ENCODE data around the gene ADAM29. TPM values are rescaled to one million over a fixed set of nuclear protein-coding genes. Genes with fewer than 3 reads are reported as not detected.
"Not testable (repeated sequence)": the region's sequence is repeated elsewhere in the genome, so short reads cannot be mapped to it uniquely, and the experiment has no call there.

ADAM29 gene
- total and polyA plus RNA-seq, 2 experiments from 2014 or later, result not detected

DNA sequence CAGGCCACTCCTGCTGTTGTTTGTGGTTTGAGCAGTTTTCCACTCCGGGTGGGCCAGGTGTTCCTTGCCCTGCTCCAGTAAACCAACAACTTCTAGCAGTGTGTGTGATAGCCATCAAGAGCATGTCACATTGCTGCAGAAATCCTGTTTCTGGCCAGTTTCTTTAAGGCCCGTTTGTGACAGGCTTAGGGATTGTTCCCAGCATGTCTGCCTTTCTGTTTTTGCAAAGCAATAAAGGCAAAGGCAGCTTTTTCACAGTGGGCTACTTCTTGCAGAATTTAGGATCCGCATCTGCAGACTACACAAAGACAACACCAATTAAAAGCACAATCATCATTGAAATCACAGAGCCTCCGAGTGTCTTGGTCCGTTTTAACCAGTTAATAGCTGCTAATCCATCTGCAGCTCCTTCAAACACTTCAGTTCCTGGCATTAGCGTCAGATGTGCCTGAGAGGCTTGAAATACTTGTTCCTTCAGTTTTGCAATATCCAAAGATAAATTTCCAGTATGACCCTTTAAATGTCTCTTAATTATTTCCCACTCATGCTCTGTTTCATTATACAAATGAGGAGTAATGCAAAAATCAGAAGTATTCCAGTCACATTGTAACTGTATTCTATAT, 65.1 kb downstream of the ADAM29 start:
- 68% methylated on average over 6 of the region's 6 CpGs for WGBS (ENCODE audit: low lambda C conversion rate, missing lambda C conversion rate)
- no peaks in the 10 kb centered on the region for H3K4me1 ChIP-seq (ENCODE audit: insufficient read depth)
- no peaks in the 10 kb centered on the region for H4K20me1 ChIP-seq (ENCODE audit: insufficient read depth, poor library complexity, severe bottlenecking)
- no peaks in the 10 kb centered on the region for H3K9me2 ChIP-seq (replicated peaks; ENCODE audit: insufficient read depth)
- no peaks in the 10 kb centered on the region for H3K27me3 ChIP-seq
- no peak overlapping the region for H2AFZ ChIP-seq
- no peaks in the 10 kb centered on the region for H3K36me3 ChIP-seq (replicated peaks; ENCODE audit: insufficient read depth, low read depth)
- H3K79me2 ChIP-seq, result no peaks in the 10 kb centered on the region
- no peaks in the 10 kb centered on the region for H3K9me3 ChIP-seq (ENCODE audit: low read depth)
- TF ChIP-seq EZH2 (IDR thresholded peaks at IDR 0.05; ENCODE audit: borderline replicate concordance), result no peak
- no peak overlapping the region for H3K4me3 ChIP-seq
- no peak overlapping the region for H3K27ac ChIP-seq
- no peak for DNase-seq (ENCODE audit: low spot score)
- no peak overlapping the region for H3K4me2 ChIP-seq

- not testable (repeated sequence) for H3K4me2 ChIP-seq; H3K9me2 ChIP-seq (replicated peaks; ENCODE audit: insufficient read depth); H3K36me3 ChIP-seq (replicated peaks; ENCODE audit: insufficient read depth, low read depth); H3K4me3 ChIP-seq; H2AFZ ChIP-seq; H4K20me1 ChIP-seq (ENCODE audit: insufficient read depth, poor library complexity, severe bottlenecking); H3K9me3 ChIP-seq (ENCODE audit: low read depth); H3K27me3 ChIP-seq; H3K27ac ChIP-seq; H3K4me1 ChIP-seq (ENCODE audit: insufficient read depth); DNase-seq (ENCODE audit: low spot score); H3K79me2 ChIP-seq
- WGBS (ENCODE audit: low lambda C conversion rate, missing lambda C conversion rate), result 74% methylated on average over 2 of the region's 5 CpGs
Observed at GRCh38 chr4:174983870-174984269, 65.7 kb downstream of the ADAM29 start.

GRCh38 chr4:174989791-174990190, 71.6 kb downstream of the ADAM29 start:
- Histone ChIP-seq H3K4me1 (ENCODE audit: insufficient read depth) (no peaks in the 10 kb centered on the region), H3K9me3 (ENCODE audit: low read depth) (no peaks in the 10 kb centered on the region), H3K4me2 (no peak overlapping the region), H3K79me2 (no peaks in the 10 kb centered on the region), H3K36me3 (replicated peaks; ENCODE audit: insufficient read depth, low read depth) (no peaks in the 10 kb centered on the region), H3K27me3 (no peaks in the 10 kb centered on the region), H4K20me1 (ENCODE audit: insufficient read depth, poor library complexity, severe bottlenecking) (no peaks in the 10 kb centered on the region), H3K4me3 (no peak overlapping the region), H2AFZ (no peak overlapping the region), H3K9me2 (replicated peaks; ENCODE audit: insufficient read depth) (no peaks in the 10 kb centered on the region), H3K27ac (no peak overlapping the region)
- WGBS (ENCODE audit: low lambda C conversion rate, missing lambda C conversion rate), result 84% methylated on average over 8 of the region's 8 CpGs
- DNase-seq (ENCODE audit: low spot score), result no peak
- TF ChIP-seq EZH2phosphoT487 (IDR thresholded peaks at IDR 0.05; ENCODE audit: low read depth, severe bottlenecking, unreplicated experiment) (no peak), EZH2 (IDR thresholded peaks at IDR 0.05; ENCODE audit: borderline replicate concordance) (no peak), CTCF (IDR thresholded peaks at IDR 0.05; ENCODE audit: poor library complexity) (no peak)

GRCh38 chr4:174993916-174994315, 75.8 kb downstream of the ADAM29 start:
- H3K4me2 ChIP-seq, result no peak overlapping the region
- no peak overlapping the region for H3K4me3 ChIP-seq
- DNase-seq (ENCODE audit: low spot score), result no peak
- H3K79me2 ChIP-seq, result no peaks in the 10 kb centered on the region
- H3K9me2 ChIP-seq (replicated peaks; ENCODE audit: insufficient read depth), result no peaks in the 10 kb centered on the region
- H3K36me3 ChIP-seq (replicated peaks; ENCODE audit: insufficient read depth, low read depth), result no peaks in the 10 kb centered on the region
- no peaks in the 10 kb centered on the region for H3K9me3 ChIP-seq (ENCODE audit: low read depth)
- H4K20me1 ChIP-seq (ENCODE audit: insufficient read depth, poor library complexity, severe bottlenecking), result no peaks in the 10 kb centered on the region
- H3K27ac ChIP-seq, result no peak overlapping the region
- H3K27me3 ChIP-seq, result no peaks in the 10 kb centered on the region
- H2AFZ ChIP-seq, result no peak overlapping the region
- 96% methylated on average over 1 of the region's 1 CpG for WGBS (ENCODE audit: low lambda C conversion rate, missing lambda C conversion rate)
- H3K4me1 ChIP-seq (ENCODE audit: insufficient read depth), result no peaks in the 10 kb centered on the region
- no peak for TF ChIP-seq EZH2phosphoT487 (IDR thresholded peaks at IDR 0.05; ENCODE audit: low read depth, severe bottlenecking, unreplicated experiment)
- TF ChIP-seq EZH2 (IDR thresholded peaks at IDR 0.05; ENCODE audit: borderline replicate concordance), result no peak
- no peak for TF ChIP-seq CTCF (IDR thresholded peaks at IDR 0.05; ENCODE audit: poor library complexity)
